Brain pericyte (primary cell): ENCODE data around the gene ANXA6.

Experiments used
- DNase-seq: peaks from one replicate; pipeline ENCODE4 v3.0.0-alpha.2; 2012; ENCODE audit warnings: low read depth, low spot score

Gene ANXA6

GRCh38 chr5:151154931-151155774 lies 2.4 kb downstream of the ANXA6 start:
- DNase-seq, result no peak

DNA sequence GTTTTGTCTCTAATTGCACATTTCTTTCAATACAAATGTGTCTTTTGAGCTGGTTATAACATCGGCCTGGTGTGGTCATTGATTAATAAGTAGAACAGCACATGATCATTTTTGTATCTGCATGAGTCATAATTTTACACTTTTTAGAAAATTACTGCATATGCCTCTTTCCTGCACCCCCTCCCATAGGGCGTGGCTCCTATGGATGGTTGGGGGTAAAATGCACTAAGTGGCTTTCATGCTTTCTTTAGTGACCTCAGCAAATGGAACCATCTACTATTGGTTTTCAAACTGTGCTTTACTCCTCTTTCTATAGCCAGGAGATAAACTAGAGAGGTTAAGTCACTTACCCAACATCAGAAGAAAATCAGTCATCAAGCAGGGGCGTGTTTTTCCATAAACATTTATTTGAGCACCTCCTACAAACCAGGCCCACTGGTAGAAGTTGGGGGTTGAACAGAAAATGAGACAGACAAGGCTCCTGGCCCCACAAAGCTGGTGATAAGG lies 3.8 kb downstream of the ANXA6 start:
- no peak for DNase-seq

- DNase-seq, result no peak
Measured at GRCh38 chr5:151153300-151153699, 4.3 kb downstream of the ANXA6 start.

DNA sequence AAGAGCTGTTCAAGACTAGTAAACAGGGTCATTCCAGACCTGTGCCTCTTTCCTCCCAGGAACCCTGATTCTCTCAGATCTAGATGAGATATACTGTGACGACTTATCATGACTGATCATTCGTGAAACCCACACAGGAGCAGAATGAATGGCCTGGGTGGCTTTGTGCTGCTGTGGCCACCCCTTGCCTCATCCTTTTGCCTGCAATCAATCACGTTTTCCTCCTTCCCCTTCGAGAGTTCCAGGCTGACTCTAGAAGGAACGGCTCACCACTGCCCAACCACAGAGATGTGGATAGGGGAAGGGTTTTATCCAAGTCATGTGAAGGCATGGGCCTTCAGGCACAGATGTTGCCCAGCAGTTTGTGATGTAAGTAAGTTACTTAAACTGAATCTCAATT lies 5.8 kb downstream of the ANXA6 start:
- DNase-seq, result no peak

GRCh38 chr5:151151263-151151660 lies 6.3 kb downstream of the ANXA6 start:
- no peak for DNase-seq

- DNase-seq, result peak; percentile 75
Measured at GRCh38 chr5:151150471-151151262, 6.9 kb downstream of the ANXA6 start.

GRCh38 chr5:151148583-151148982 lies 9.0 kb downstream of the ANXA6 start:
- no peak for DNase-seq

GRCh38 chr5:151147033-151147432 lies 10.5 kb downstream of the ANXA6 start:
- no peak for DNase-seq

DNA sequence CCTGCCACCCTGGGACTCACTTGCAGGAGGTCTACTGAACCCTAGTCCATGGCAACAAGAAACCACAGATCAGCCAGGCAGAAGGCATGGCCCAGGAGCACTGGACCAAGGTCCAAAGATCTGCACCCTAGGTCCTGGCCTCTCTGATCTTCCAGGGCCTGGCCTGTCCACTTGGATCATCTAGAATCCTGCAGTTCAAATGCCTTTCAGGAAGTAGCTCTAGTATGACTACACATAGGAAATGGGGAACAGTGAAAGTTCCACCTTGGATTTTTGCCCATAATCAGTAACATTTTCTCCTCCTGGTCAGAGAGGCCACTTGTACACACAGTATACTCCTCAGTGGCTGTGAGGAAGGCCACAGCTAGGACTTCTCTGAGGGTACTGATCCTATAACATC lies 11.5 kb downstream of the ANXA6 start:
- no peak for DNase-seq

DNA sequence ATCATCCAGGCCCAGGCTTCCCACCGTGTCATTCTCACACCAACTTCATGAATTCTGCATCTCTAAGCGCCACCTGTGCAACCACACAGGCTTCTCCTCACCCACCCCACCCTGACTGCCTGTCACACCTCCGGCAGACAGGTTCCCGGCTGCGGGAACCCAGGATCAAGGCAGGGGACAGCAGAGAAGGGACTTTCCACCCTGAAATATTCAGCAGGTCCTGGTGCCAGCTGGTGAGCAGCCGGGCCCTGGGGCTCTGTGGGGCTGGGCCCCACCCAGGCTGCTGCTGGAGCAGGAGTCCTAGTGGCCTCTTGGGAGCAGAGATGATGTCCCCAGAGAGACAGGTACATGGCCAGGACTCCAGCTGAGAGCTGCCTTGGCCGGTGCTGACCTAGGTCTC lies 12.7 kb downstream of the ANXA6 start:
- no peak for DNase-seq

DNA sequence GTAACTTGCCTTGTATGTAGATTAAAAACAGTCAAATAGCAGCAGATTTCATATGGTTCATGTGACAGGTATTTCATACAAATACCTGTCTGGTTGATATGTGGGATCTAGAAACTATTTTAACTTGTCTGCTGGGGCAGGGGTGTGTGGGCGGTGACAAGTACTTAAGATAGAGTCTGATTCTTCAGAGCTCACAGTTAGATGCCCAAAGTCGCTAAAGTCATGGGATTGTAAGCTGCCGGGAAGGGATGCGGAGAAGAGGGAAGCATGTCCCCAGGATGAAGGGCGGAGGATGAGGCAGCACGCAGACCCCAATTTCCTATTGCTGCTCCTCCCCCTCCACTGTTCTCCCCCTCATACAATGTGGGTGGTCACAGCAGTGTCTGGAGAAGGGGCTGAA lies 13.3 kb downstream of the ANXA6 start:
- DNase-seq, result no peak

GRCh38 chr5:151143645-151144044 lies 13.9 kb downstream of the ANXA6 start:
- no peak for DNase-seq

GRCh38 chr5:151142933-151143332 lies 14.6 kb downstream of the ANXA6 start:
- no peak for DNase-seq

DNA sequence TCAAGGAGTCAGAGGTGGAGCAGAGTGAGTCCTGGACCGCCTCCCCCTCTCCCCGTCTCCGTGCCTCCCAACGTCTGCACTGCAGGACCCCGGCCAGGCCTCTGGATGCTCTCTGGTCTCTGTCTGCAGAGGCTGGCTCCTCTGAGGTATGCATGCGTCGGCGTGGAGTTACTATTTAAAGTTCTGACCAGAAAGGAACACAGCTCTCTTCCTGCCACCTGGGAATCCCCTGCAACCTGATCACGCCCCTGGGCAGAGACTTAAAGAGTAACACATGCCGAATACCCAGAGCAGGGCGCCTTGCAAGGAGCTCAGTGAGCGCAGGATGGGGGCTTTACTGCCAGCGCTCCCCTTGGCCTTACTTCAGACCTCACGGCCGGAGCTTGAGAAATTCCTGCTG lies 16.0 kb downstream of the ANXA6 start:
- no peak for DNase-seq

DNA sequence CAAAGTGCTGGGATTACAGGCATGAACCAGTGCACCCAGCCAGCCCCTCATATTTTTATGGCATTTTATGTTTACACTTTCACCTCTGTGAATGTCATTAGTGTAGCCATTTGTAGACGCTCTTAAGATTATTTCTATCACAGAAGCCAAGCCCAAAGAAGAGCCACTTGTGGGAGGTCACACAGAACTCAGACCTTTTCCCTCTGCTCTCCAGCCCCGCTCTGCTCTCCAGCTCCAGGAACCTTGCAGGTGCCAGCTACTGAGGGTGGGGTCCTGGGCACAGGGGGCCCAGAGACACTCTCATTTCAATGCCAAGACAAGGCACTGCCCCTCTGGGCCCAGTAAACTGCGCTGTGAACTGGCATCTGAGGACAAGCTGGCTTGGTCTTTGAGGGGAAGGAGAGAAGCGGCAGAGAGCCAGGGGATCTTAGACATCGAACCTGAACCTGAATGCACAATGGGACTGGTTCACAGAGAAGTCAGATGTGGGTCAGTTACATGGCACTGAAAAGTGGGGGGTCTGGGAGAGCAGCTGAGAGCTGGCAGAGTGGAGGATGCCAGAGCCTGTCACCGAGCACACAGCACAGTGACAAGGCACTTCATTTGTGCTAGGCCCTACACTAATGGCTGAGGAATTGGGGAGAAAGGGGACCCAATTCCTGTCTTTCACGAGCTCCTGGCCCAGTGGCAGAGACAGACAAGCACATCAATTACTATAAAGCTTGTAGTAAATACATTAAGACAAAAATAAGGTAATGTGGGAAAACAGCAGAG lies 16.7 kb downstream of the ANXA6 start:
- no peak for DNase-seq

GRCh38 chr5:151139646-151140045 lies 17.9 kb downstream of the ANXA6 start:
- DNase-seq, result no peak

DNA sequence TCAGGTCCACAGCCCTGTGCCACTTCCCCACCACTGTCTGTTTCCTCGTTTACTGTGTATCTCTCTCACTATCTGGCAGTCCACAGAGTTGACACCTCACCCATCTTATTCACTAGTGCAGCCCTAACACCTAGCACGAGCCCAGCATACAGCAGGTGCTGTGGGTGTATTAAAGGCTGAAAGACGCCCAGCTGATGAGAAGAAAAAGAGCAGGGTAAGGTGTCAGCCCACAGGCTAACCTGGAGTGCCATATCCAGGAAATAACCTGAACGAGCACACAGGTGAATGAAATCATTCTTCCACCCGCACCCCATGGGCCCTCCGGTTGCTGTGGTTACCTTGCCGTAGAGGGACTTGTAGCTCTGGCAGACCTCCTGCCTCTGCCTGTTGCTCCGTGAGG lies 18.6 kb downstream of the ANXA6 start:
- no peak for DNase-seq

- no peak for DNase-seq
Measured at GRCh38 chr5:151138114-151138513, 19.5 kb downstream of the ANXA6 start.

- DNase-seq, result no peak
Measured at GRCh38 chr5:151137067-151137825, 20.3 kb downstream of the ANXA6 start.

GRCh38 chr5:151134228-151134627 lies 23.4 kb downstream of the ANXA6 start:
- no peak for DNase-seq

GRCh38 chr5:151132963-151133362 lies 24.6 kb downstream of the ANXA6 start:
- no peak for DNase-seq
